ENCODE data around the gene HTD2. TPM values are rescaled to one million over a fixed set of nuclear protein-coding genes. Genes with fewer than 3 reads are reported as not detected.

Gene HTD2
- total and polyA plus RNA-seq, 9 of the 15 experiments (the other 6 are each of a cell fraction or from before 2014, with no cell fraction given): 1.8 to 22.8 (median 9.6) TPM

- TF ChIP-seq ZBTB43 (CRISPR knock-in tag; IDR thresholded peaks at IDR 0.05): no peak
- TF ChIP-seq ZFP36 (IDR thresholded peaks at IDR 0.05; ENCODE audit: low read depth, low read length, partially characterized antibody): no peak
- no peak for TF ChIP-seq PYGO2 (tag; IDR thresholded peaks at IDR 0.05)
These were observed 13.5 kb upstream of the HTD2 start (continued) for GRCh38 chr3:58292866-58293265.

- FAIRE-seq (no peak), DNase-seq (ENCODE audit: extremely low read depth in 1 of 4, low spot score in 3 of 4) (no peak), ATAC-seq (no peak)
- in situ Hi-C loops (cut with MboI): no loop called here
- Histone ChIP-seq H3K27me3 (ENCODE audit: control insufficient read depth in 2 of 2, insufficient read depth in 2 of 2, low read length in 2 of 2) (peaks cover 0 to 19% of the 10 kb centered on the region in 2 experiments; a peak in 2 of 5 replicates), H3K4me3 (no peak overlapping the region), H4K20me1 (replicated peaks; ENCODE audit: control insufficient read depth, insufficient read depth, low read length) (no peaks in the 10 kb centered on the region), H2AFZ (ENCODE audit: low read depth, low read length) (no peak overlapping the region), H3K79me2 (ENCODE audit: control insufficient read depth, insufficient read depth, low read length) (no peaks in the 10 kb centered on the region), H3K9me3 (replicated peaks; ENCODE audit: control insufficient read depth, insufficient read depth, low read depth, low read length) (no peaks in the 10 kb centered on the region), H3K36me3 (ENCODE audit: control insufficient read depth, insufficient read depth, low read length) (no peaks in the 10 kb centered on the region), H3K4me1 (replicated peaks in 1 of 2; ENCODE audit: control insufficient read depth in 2 of 2, insufficient read depth in 2 of 2, low read length in 2 of 2) (no peaks in the 10 kb centered on the region), H3K9me1 (ENCODE audit: control insufficient read depth, insufficient read depth, low read length) (no peaks in the 10 kb centered on the region), H3K27ac (ENCODE audit: extremely low read depth, low read depth, low read length) (no peak overlapping the region), H3K4me2 (ENCODE audit: insufficient read depth, low read length) (no peak overlapping the region), H3K9ac (ENCODE audit: insufficient read depth in 1 of 2, low read depth in 2 of 2, low read length in 2 of 2) (no peak overlapping the region)
- WGBS (ENCODE audit: insufficient coverage, low coverage, missing lambda C conversion rate): 22% methylated on average over 7 of the region's 9 CpGs
- intact Hi-C loops (cut with micrococcal nuclease): no loop called here
- BruUV-seq (replicated peaks): no TSS peak
- TF ChIP-seq PCBP2 (IDR thresholded peaks at IDR 0.05; ENCODE audit: low read depth, low read length, poor library complexity, severe bottlenecking): no peak
- no peak for TF ChIP-seq SMARCA5 (IDR thresholded peaks at IDR 0.05)
- TF ChIP-seq DIDO1 (tag; IDR thresholded peaks at IDR 0.05; ENCODE audit: low read depth): no peak
- no peak for TF ChIP-seq BMI1 (IDR thresholded peaks at IDR 0.05; ENCODE audit: low read length)
- ChIA-PET CTCF (ENCODE audit: low intra/inter-chr PET ratio) (no interaction called here), POLR2A (interaction anchor here (1.0 kb wide), 1 partner anchor 12 kb away, joined by 3 read pairs; the partner anchor contains the start of genes HTD2 and RPP14)
These were observed 12.8 kb upstream of the HTD2 start for GRCh38 chr3:58293516-58293915.

All from K562 (cell line).